Fibroblast of lung (primary cell): ENCODE results near the gene ISG15. TPM values are rescaled to one million over a fixed set of nuclear protein-coding genes. Genes with fewer than 3 reads are reported as not detected.

Experiments used
- DNase-seq, 2 donors: peaks; one replicate each; pipeline versions ENCODE4 v3.0.0 to v3.0.0-alpha.2; 2010; ENCODE audit warnings: low read depth in 2 of 2
- H2AFZ ChIP-seq: 2 replicates; pipeline ENCODE4 v1.5.1; 2012; ENCODE audit warnings: low read length, control low read depth, inconsistent platforms
- H3K27ac ChIP-seq: 2 replicates; pipeline ENCODE4 v1.5.1; 2011; ENCODE audit warnings: low read length, control low read depth; ENCODE audit not compliant: insufficient read depth
- H3K27me3 ChIP-seq: 2 replicates; pipeline ENCODE4 v1.5.1; 2011; ENCODE audit warnings: mild to moderate bottlenecking, low read length; ENCODE audit not compliant: control insufficient read depth, insufficient read depth
- H3K36me3 ChIP-seq: 2 replicates; pipeline ENCODE4 v1.5.1; 2011; ENCODE audit warnings: low read length; ENCODE audit not compliant: control insufficient read depth, insufficient read depth
- H3K4me1 ChIP-seq: 2 replicates; pipeline ENCODE4 v1.5.1; 2011; ENCODE audit warnings: low read length; ENCODE audit not compliant: control insufficient read depth, insufficient read depth; ENCODE audit errors: extremely low read depth
- H3K4me2 ChIP-seq: 2 replicates; pipeline ENCODE4 v1.5.1; 2011; ENCODE audit warnings: low read length, control low read depth; ENCODE audit not compliant: insufficient read depth; ENCODE audit errors: extremely low read depth
- H3K4me3 ChIP-seq, 4 experiments: fragments of 200-600 bp in 1 of 4; sonication (generic) in 1 of 4; replicated peaks in 1 of 4; 2 replicates each; pipeline ENCODE4 v1.5.1; 2011 to 2016; ENCODE audit warnings: low read length in 4 of 4, low read depth in 3 of 4, mild to moderate bottlenecking in 3 of 4, control low read depth in 2 of 4, inconsistent platforms in 1 of 4, mixed read lengths in 1 of 4; ENCODE audit not compliant: insufficient read depth in 1 of 4; ENCODE audit errors: control extremely low read depth in 1 of 4
- H3K79me2 ChIP-seq: 2 replicates; pipeline ENCODE4 v1.5.1; 2012; ENCODE audit warnings: mild to moderate bottlenecking, low read length, inconsistent platforms; ENCODE audit not compliant: control insufficient read depth, insufficient read depth
- H3K9ac ChIP-seq: 2 replicates; pipeline ENCODE4 v1.5.1; 2011; ENCODE audit warnings: mild to moderate bottlenecking, low read length, control low read depth; ENCODE audit not compliant: insufficient read depth
- H3K9me3 ChIP-seq: 2 replicates; pipeline ENCODE4 v1.5.1; 2012; ENCODE audit warnings: low read depth, low read length; ENCODE audit not compliant: control insufficient read depth, insufficient read depth
- H4K20me1 ChIP-seq: 2 replicates; pipeline ENCODE4 v1.5.1; 2011; ENCODE audit warnings: low read length; ENCODE audit not compliant: control insufficient read depth, insufficient read depth; ENCODE audit errors: extremely low read depth
- EZH2 ChIP-seq: IDR thresholded peaks from 2 replicates; pipeline ENCODE4 v1.5.1; 2012; ENCODE audit warnings: low read length, control low read depth, mild to moderate bottlenecking; ENCODE audit errors: missing control alignments
- polyA plus RNA-seq, 2 donors: library from polyadenylated mRNA; depleted of rRNA in 1 of 2; stranded (reverse) in 1 of 2; unstranded in 1 of 2; fragments of >200 nt; gene quantifications; 2 replicates each; pipeline ENCODE4 v1.2.1, GENCODE V29; 2011 to 2012; ENCODE audit warnings: missing spikeins in 1 of 2
- total RNA-seq: library from RNA; depleted of rRNA; stranded (reverse); fragments of >200 nt; gene quantifications from 2 replicates; pipeline ENCODE4 v1.2.1, GENCODE V29; 2014
- TF ChIP-seq, protein P1 (sequence below), 2 donors: IDR thresholded peaks in 1 of 2; conservative IDR thresholded peaks in 1 of 2; 1 replicate in 1 of 2; 2 replicates in 1 of 2; pipeline ENCODE4 v1.5.1; 2011 to 2012; ENCODE audit warnings: low read length in 2 of 2, control low read depth in 1 of 2, inconsistent platforms in 1 of 2, low read depth in 1 of 2, mild to moderate bottlenecking in 1 of 2

Gene ISG15
- total and polyA plus RNA-seq, 2 donors (not counting 1 experiment from before 2014, with no cell fraction given) = 24.2 to 93.3 TPM

- Histone ChIP-seq H3K4me3 (no peak overlapping the region), H4K20me1 (no peaks in the 10 kb centered on the region), H3K27ac (no peak overlapping the region), H3K36me3 (no peaks in the 10 kb centered on the region), H2AFZ (no peak overlapping the region), H3K27me3 (peaks cover 17% of the 10 kb centered on the region), H3K9me3 (no peaks in the 10 kb centered on the region), H3K9ac (no peak overlapping the region), H3K79me2 (no peaks in the 10 kb centered on the region), H3K4me2 (no peak overlapping the region), H3K4me1 (peaks cover 2% of the 10 kb centered on the region)
- no peak for TF ChIP-seq EZH2
- TF ChIP-seq, protein P1, sequence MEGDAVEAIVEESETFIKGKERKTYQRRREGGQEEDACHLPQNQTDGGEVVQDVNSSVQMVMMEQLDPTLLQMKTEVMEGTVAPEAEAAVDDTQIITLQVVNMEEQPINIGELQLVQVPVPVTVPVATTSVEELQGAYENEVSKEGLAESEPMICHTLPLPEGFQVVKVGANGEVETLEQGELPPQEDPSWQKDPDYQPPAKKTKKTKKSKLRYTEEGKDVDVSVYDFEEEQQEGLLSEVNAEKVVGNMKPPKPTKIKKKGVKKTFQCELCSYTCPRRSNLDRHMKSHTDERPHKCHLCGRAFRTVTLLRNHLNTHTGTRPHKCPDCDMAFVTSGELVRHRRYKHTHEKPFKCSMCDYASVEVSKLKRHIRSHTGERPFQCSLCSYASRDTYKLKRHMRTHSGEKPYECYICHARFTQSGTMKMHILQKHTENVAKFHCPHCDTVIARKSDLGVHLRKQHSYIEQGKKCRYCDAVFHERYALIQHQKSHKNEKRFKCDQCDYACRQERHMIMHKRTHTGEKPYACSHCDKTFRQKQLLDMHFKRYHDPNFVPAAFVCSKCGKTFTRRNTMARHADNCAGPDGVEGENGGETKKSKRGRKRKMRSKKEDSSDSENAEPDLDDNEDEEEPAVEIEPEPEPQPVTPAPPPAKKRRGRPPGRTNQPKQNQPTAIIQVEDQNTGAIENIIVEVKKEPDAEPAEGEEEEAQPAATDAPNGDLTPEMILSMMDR (conservative IDR thresholded peaks at IDR 0.05 in 1 of 2, IDR thresholded peaks at IDR 0.05 in 1 of 2; ENCODE audit: low read depth in 1 of 2, low read length in 2 of 2) = no peak
- no peak for DNase-seq
Measured at GRCh38 chr1:995665-996633, 17.3 kb upstream of the ISG15 start.

GRCh38 chr1:996851-997712, 16.2 kb upstream of the ISG15 start:
- no peaks in the 10 kb centered on the region for H4K20me1 ChIP-seq
- peaks cover 17% of the 10 kb centered on the region for H3K27me3 ChIP-seq
- no peaks in the 10 kb centered on the region for H3K79me2 ChIP-seq
- no peaks in the 10 kb centered on the region for H3K9me3 ChIP-seq
- H3K27ac ChIP-seq = no peak overlapping the region
- H3K4me3 ChIP-seq = no peak overlapping the region
- DNase-seq = no peak
- no peaks in the 10 kb centered on the region for H3K36me3 ChIP-seq
- H2AFZ ChIP-seq = no peak overlapping the region
- H3K9ac ChIP-seq = no peak overlapping the region
- H3K4me2 ChIP-seq = no peak overlapping the region
- no peak for TF ChIP-seq EZH2
- TF ChIP-seq, protein P1 (conservative IDR thresholded peaks at IDR 0.05 in 1 of 2, IDR thresholded peaks at IDR 0.05 in 1 of 2; ENCODE audit: low read depth in 1 of 2, low read length in 2 of 2) = no peak
- H3K4me1 ChIP-seq = peaks cover 2% of the 10 kb centered on the region

- Histone ChIP-seq H3K9me3 (no peaks in the 10 kb centered on the region), H3K27me3 (peaks cover 17% of the 10 kb centered on the region), H3K4me1 (peaks cover 2% of the 10 kb centered on the region), H3K36me3 (no peaks in the 10 kb centered on the region), H3K9ac (no peak overlapping the region), H2AFZ (no peak overlapping the region), H3K4me2 (no peak overlapping the region), H3K4me3 (no peak overlapping the region), H3K79me2 (no peaks in the 10 kb centered on the region), H3K27ac (no peak overlapping the region), H4K20me1 (no peaks in the 10 kb centered on the region)
- DNase-seq = no peak
- TF ChIP-seq, protein P1 (conservative IDR thresholded peaks at IDR 0.05 in 1 of 2, IDR thresholded peaks at IDR 0.05 in 1 of 2; ENCODE audit: low read depth in 1 of 2, low read length in 2 of 2) = no peak
- TF ChIP-seq EZH2 = no peak
Measured at GRCh38 chr1:997713-997992, 15.6 kb upstream of the ISG15 start.
